ENCODE measurements around the gene TPSB2.

TPSB2 gene

GRCh38 chr16:1180549-1181403, 49.2 kb downstream of the TPSB2 start:
- DNase-seq: no peak

Data from NCI-H2171 treated with DMSO at 0.1 percent for 48 hours (cell line).